Esophagus squamous epithelium (tissue), 4 donors: ENCODE measurements around the gene IWS1.

Experiments used
- CTCF ChIP-seq, 6 experiments: fragments of 450-650 bp in 4 of 6; fragments of 200-600 bp in 2 of 6; sonication (generic) in 2 of 6; IDR thresholded peaks; one replicate each; pipeline ENCODE4 v1.5.1; 2016 to 2019; ENCODE audit warnings: antibody characterized with exemption in 6 of 6, mild to moderate bottlenecking in 4 of 6, moderate library complexity in 4 of 6
- POLR2A ChIP-seq, 4 donors: fragments of 450-650 bp; IDR thresholded peaks; one replicate each; pipeline ENCODE4 v1.6.1; 2017; ENCODE audit warnings: antibody characterized with exemption in 4 of 4, mild to moderate bottlenecking in 4 of 4, moderate library complexity in 3 of 4

- no peak for TF ChIP-seq CTCF (IDR thresholded peaks at IDR 0.05)
- TF ChIP-seq POLR2A (IDR thresholded peaks at IDR 0.05): no peak
These were observed 39.2 kb upstream of the IWS1 start for GRCh38 chr2:127565261-127566138.
